GM10847 (cell line): ENCODE data around the gene PDHX.

Experiments
- POLR2A ChIP-seq: IDR thresholded peaks from 2 replicates; pipeline ENCODE4 v1.6.1; 2011; ENCODE audit not compliant: insufficient read length; ENCODE audit errors: extremely low read depth

PDHX gene

GRCh38 chr11:34996958-34997357, 80.5 kb downstream of the PDHX start:
- no peak for TF ChIP-seq POLR2A

DNA sequence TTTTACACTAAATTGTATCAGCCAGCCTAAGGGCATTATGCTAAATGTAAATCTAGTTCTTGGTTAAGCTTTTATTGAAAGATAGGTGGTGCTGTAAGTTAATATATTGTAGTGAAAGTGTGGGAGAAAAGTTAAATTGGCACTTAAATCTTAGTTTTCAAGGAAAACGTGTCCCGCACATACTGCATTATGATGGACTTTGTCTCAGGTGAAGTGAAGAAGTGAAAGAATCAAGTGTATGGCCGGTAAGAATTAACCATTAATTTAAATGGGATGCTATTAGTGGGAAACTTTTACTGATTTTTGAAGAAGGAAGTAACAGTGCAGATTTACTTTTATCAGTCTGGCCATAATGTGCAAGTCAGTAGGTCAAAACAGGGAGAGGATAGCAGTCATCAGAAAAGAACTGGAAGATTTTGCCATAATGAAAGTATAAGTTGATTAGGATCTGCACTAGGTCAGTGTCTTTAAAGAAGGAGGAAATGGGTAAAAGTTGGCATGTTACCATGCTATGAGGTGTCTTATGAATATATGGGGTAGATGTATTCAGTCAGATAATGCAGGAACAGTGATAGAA, 81.6 kb downstream of the PDHX start:
- no peak for TF ChIP-seq POLR2A

- no peak for TF ChIP-seq POLR2A
These were observed 83.0 kb downstream of the PDHX start for GRCh38 chr11:34999453-34999852.

DNA sequence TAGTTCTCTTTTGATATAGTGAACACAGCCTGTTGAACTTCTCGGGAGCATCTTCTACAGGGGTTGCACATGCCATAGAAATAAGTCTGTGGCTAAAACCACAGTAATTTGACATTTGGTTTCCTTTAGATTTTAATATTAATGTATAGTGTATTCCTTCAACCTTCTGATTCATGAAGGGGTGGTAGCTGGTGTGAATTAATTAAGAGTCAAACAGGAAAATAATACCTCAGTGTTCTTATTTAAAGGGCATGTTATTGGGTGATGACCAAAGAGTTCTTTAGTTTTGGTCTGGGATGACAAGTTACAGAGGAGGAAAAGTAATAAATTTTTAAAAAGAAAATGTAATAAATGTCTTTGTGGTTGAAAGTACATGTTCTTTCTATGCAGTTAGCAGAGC, 86.8 kb downstream of the PDHX start:
- no peak for TF ChIP-seq POLR2A

GRCh38 chr11:35003658-35004057, 87.2 kb downstream of the PDHX start:
- TF ChIP-seq POLR2A = no peak

DNA sequence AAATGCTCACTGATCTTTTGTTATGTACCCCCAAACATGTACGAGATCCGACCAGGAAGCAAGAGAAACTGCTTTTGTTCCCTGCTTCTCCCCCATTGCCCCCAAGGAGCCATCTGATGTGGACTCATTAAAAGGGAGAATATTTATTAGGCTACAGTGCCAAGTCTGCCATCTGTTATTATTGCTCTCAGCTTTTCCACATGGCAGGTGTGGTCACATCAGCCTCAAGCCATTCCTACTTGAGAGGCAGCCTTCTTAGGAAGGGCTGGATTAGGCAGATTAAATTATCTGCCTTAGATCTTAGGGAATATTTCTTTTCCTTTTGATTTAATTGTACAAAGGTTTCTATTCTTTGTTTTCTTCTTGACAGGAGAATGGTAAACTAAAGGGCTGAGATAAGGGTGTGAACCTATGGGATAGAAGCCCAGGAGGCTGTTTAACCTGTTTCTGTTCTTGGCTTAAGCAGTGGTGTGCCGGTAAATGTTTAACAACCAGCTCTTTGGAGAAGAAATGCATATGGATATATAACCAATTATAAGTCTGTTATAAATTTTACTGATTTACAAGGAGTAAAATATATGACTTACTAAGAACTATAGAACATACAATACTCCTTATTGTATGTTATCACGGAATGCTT, 88.8 kb downstream of the PDHX start:
- TF ChIP-seq POLR2A = no peak

GRCh38 chr11:35006389-35007128, 90.1 kb downstream of the PDHX start:
- no peak for TF ChIP-seq POLR2A

DNA sequence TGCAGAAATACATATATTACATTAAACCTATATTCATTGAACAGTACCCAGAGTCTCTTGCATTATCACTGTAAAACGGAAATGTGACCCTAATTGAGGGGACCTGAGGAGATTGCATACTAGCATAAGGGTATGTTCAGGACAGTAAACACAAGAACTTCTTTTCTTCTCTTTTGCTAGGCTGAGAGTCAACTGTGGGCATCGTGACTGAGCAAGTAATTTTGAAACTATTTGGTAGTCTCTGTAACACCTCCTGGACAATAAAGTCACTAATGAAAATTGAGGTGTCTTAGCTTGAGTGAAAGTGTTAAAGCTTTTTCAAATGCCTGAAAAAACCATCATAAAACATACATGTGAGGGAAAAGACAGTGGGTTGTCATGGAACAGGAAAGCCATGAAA, 90.9 kb downstream of the PDHX start:
- TF ChIP-seq POLR2A = no peak

DNA sequence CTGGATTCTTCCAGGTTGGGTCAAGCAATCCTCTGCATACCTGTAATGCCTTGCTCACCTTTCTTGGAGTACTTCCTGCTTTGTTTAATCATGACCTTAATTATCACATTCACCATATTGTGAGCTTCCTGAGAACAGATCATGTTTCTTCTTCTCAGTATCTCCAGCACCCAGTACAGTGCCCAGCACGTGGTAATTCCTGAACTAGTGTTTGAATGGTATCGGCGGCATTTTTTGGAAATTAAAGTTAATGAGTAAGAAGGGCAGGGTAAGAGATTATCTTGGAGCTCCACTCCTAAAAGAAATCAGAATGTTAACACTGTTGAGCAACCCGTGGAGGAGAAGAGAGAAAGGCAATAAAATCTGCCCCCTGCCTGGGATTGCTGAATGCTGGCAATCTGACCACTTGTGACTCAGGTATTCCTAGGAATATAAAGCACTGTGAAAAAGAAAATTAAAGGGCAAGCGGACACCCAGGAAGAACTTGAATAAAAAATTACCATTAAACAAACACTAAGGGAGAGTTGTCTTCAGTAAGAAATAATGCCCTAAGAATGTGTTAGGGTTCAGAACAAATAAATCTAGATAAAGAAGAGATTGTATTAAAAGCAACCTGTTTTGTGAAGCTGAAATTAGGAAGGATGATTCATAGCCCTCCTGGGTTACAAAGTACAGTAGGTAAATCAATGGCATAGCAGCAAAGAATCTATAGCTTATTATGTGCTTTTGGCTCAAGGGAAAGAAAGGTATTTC, 92.9 kb downstream of the PDHX start:
- no peak for TF ChIP-seq POLR2A

GRCh38 chr11:35009944-35010342, 93.5 kb downstream of the PDHX start:
- TF ChIP-seq POLR2A = no peak

GRCh38 chr11:35010654-35011053, 94.2 kb downstream of the PDHX start:
- no peak for TF ChIP-seq POLR2A

- no peak for TF ChIP-seq POLR2A
These were observed 95.0 kb downstream of the PDHX start for GRCh38 chr11:35011389-35011788.

DNA sequence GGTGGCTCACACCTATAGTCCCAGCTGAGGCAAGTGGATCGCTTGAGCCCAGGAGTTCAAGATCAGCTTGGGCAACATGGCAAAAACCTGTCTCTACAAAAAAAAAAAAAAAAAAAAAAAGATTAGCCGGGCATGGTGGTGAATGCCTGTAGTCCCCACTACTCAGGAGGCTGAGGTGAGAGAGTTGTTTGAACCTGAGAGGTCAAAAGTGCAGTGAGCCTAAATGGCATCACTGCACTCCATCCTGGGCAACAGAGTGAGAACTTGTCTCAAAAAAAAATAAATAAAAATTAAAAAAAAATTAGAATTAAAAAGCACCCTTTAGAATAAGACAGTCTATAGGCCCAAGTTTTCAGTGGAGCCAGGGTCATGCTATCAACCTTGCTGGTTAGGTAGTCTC, 95.5 kb downstream of the PDHX start:
- TF ChIP-seq POLR2A = no peak

DNA sequence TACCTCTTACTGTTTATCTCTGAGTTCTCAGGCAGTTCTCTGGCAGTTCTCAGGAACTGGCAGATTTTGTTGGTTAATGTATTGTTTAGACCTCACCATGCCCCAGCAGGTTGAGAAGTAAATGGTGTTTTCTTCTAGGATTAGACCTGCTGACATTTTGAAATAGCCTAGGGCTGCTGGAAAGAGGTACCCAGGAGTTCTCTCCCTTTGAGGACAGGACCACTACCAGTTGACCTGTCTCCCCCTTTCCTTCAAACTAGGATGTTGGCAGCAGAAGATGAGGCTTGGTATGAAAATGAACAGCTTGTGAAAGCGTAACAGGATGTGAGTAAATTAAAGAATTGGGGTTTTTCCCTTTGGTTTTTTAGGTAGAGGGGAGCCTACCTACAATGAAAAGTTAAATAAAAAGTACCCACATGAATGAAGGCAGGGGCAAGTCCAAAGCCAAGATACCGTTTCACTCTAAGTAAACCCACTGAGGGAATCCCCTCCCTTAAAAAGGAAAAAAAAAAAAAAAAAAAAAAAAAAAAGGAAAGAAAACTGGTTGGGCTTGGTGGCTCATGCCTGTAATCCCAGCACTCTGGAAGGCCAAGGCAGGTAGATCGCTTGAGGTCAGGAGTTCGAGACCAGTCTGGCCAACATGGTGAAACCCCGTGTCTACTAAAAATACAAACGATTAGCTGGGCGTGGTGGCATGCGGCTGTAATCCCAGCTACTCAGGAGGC, 96.2 kb downstream of the PDHX start:
- no peak for TF ChIP-seq POLR2A
